Osteoblast (primary cell): ENCODE data around the gene HJV. TPM values are rescaled to one million over a fixed set of nuclear protein-coding genes. Genes with fewer than 3 reads are reported as not detected.

Source experiments
- DNase-seq: peaks from one replicate; pipeline ENCODE4 v3.0.0; 2011; ENCODE audit warnings: low spot score, mixed read lengths; ENCODE audit not compliant: insufficient read length; ENCODE audit errors: missing footprints
- H2AFZ ChIP-seq: 2 replicates; pipeline ENCODE4 v1.6.0; 2011; ENCODE audit warnings: mild to moderate bottlenecking, low read length
- H3K27ac ChIP-seq: 2 replicates; pipeline ENCODE4 v1.5.1; 2011; ENCODE audit warnings: mild to moderate bottlenecking, low read depth, low read length, moderate library complexity
- H3K27me3 ChIP-seq: 2 replicates; pipeline ENCODE4 v1.6.0; 2012; ENCODE audit warnings: mild to moderate bottlenecking, control low read depth, inconsistent platforms, low read length, moderate library complexity; ENCODE audit not compliant: insufficient read depth
- H3K36me3 ChIP-seq: 2 replicates; pipeline ENCODE4 v1.5.1; 2011; ENCODE audit warnings: mild to moderate bottlenecking, low read length, control low read depth, moderate library complexity; ENCODE audit not compliant: insufficient read depth
- H3K4me1 ChIP-seq: 2 replicates; pipeline ENCODE4 v1.5.1; 2011; ENCODE audit warnings: mild to moderate bottlenecking, low read length, control low read depth, moderate library complexity; ENCODE audit not compliant: insufficient read depth
- H3K4me2 ChIP-seq: 2 replicates; pipeline ENCODE4 v1.6.0; 2011; ENCODE audit warnings: mild to moderate bottlenecking, low read length; ENCODE audit not compliant: insufficient read depth
- H3K4me3 ChIP-seq: fragments of 200-600 bp; sonication (generic); 3 replicates; pipeline ENCODE4 v1.5.1; 2012; ENCODE audit warnings: mild to moderate bottlenecking, low read length, inconsistent platforms; ENCODE audit not compliant: insufficient read depth
- H3K79me2 ChIP-seq: 2 replicates; pipeline ENCODE4 v1.6.0; 2012; ENCODE audit warnings: mild to moderate bottlenecking, low read length, control low read depth, inconsistent platforms; ENCODE audit not compliant: insufficient read depth
- H3K9me3 ChIP-seq: 2 replicates; pipeline ENCODE4 v1.5.1; 2011; ENCODE audit warnings: low read depth, low read length, control low read depth
- H4K20me1 ChIP-seq: 2 replicates; pipeline ENCODE4 v1.6.0; 2012; ENCODE audit warnings: mild to moderate bottlenecking, low read length, control low read depth; ENCODE audit not compliant: insufficient read depth
- CTCF ChIP-seq: IDR thresholded peaks from 2 replicates; pipeline ENCODE4 v1.5.1; 2011; ENCODE audit warnings: mild to moderate bottlenecking, low read depth, low read length, moderate library complexity; ENCODE audit errors: extremely low read depth
- total RNA-seq: library from RNA; depleted of rRNA; stranded (reverse); fragments of >200 nt; gene quantifications from 2 replicates; pipeline ENCODE4 v1.2.3, GENCODE V29; 2012

Gene HJV
- total RNA-seq, 1 donor: not detected

- Histone ChIP-seq H3K27me3 (no peaks in the 10 kb centered on the region), H3K4me2 (peak overlapping the region; percentile 92), H3K4me3 (peak overlapping the region; percentile 91), H2AFZ (peak overlapping the region; percentile 84), H3K4me1 (peaks cover 29% of the 10 kb centered on the region), H3K27ac (peak overlapping the region; percentile 47), H3K36me3 (peaks cover 37% of the 10 kb centered on the region), H3K79me2 (peaks cover 40% of the 10 kb centered on the region), H3K9me3 (no peaks in the 10 kb centered on the region), H4K20me1 (peaks cover 41% of the 10 kb centered on the region)
- no peak for TF ChIP-seq CTCF
- DNase-seq: peak; percentile 74
Measured at GRCh38 chr1:145997016-145997717, 24.4 kb downstream of the HJV start.

- peaks cover 43% of the 10 kb centered on the region for H4K20me1 ChIP-seq
- H3K9me3 ChIP-seq: no peaks in the 10 kb centered on the region
- H3K4me3 ChIP-seq: peak within 1 kb of the TSS; percentile 91
- peak within 1 kb of the TSS; percentile 47 for H3K27ac ChIP-seq
- peaks cover 29% of the 10 kb centered on the region for H3K4me1 ChIP-seq
- H3K79me2 ChIP-seq: peaks cover 40% of the 10 kb centered on the region
- no peak for TF ChIP-seq CTCF
- H3K36me3 ChIP-seq: peaks cover 38% of the 10 kb centered on the region
- H3K4me2 ChIP-seq: peak within 1 kb of the TSS; percentile 92
- no peaks in the 10 kb centered on the region for H3K27me3 ChIP-seq
- DNase-seq: peak; percentile 99
- H2AFZ ChIP-seq: peak within 1 kb of the TSS; percentile 84
Measured at GRCh38 chr1:145996433-145997015, 25.0 kb downstream of the HJV start, which contains the start of gene TXNIP. Gene TXNIP (minus strand): TSS chr1:145996579. CDS start chr1:145996266, 313 bp downstream.

- H3K27me3 ChIP-seq: no peaks in the 10 kb centered on the region
- H3K36me3 ChIP-seq: peaks cover 38% of the 10 kb centered on the region
- H3K4me3 ChIP-seq: peak overlapping the region; percentile 91
- no peak for DNase-seq
- no peak for TF ChIP-seq CTCF
- H2AFZ ChIP-seq: no peak overlapping the region
- H3K27ac ChIP-seq: peak overlapping the region; percentile 40
- H3K4me2 ChIP-seq: peak overlapping the region; percentile 92
- peaks cover 40% of the 10 kb centered on the region for H3K79me2 ChIP-seq
- no peaks in the 10 kb centered on the region for H3K9me3 ChIP-seq
- H3K4me1 ChIP-seq: peaks cover 29% of the 10 kb centered on the region
- H4K20me1 ChIP-seq: peaks cover 43% of the 10 kb centered on the region
Measured at GRCh38 chr1:145995964-145996432, 25.5 kb downstream of the HJV start.

- peak overlapping the region; percentile 92 for H3K4me2 ChIP-seq
- no peaks in the 10 kb centered on the region for H3K27me3 ChIP-seq
- H4K20me1 ChIP-seq: peaks cover 43% of the 10 kb centered on the region
- no peak overlapping the region for H2AFZ ChIP-seq
- H3K4me3 ChIP-seq: peak overlapping the region; percentile 91
- peaks cover 38% of the 10 kb centered on the region for H3K36me3 ChIP-seq
- H3K9me3 ChIP-seq: no peaks in the 10 kb centered on the region
- H3K79me2 ChIP-seq: peaks cover 40% of the 10 kb centered on the region
- TF ChIP-seq CTCF: no peak
- H3K27ac ChIP-seq: peak overlapping the region; percentile 40
- no peak for DNase-seq
- peaks cover 29% of the 10 kb centered on the region for H3K4me1 ChIP-seq
Measured at GRCh38 chr1:145995148-145995881, 26.2 kb downstream of the HJV start.
